ENCODE measurements around the gene OAT.

Gene OAT

GRCh38 chr10:124418726-124419501 lies at the start of gene OAT:
Gene OAT, minus strand, starts transcription at chr10:124418923. Its CDS starts 6,752 bp downstream, at chr10:124412171.
- peak; percentile 93 for DNase-seq (ENCODE audit: low read depth)

- DNase-seq (ENCODE audit: low read depth) = no peak
Observed at GRCh38 chr10:124467165-124467564, 48.4 kb upstream of the OAT start.

DNA sequence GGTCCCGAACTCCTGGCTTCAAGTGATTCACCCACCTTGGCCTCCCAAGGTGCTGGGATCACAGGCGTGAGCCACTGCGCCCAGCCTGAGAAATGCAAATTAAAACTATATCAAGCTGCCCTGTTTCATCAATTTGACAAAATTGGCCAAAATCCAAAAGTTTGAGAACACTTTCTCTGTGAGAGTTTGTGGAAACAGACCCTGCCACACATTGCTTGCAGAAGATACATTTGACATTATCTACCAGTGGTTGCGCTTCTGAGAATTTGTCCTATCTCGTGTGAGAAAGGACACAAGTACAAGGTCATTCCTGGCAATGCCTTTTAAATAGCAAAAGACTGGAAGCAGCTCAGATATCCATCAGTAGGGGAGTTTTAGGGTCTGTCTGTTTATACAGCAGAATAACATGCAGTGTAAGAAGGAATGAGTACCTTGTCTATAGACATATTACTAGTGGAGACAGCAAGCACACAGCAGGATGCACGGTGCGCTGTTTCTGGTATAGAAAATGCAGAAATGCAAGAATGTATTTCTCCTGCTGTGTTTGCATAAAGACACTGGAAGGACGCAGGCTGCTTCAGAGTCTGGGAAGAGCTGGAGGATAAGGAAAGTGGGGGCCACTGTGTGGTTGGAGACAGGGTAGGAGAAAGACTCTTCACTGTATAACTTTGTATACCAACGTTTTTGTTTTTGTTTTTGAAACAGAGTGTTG lies 47.2 kb upstream of the OAT start:
- no peak for DNase-seq (ENCODE audit: low read depth)

DNA sequence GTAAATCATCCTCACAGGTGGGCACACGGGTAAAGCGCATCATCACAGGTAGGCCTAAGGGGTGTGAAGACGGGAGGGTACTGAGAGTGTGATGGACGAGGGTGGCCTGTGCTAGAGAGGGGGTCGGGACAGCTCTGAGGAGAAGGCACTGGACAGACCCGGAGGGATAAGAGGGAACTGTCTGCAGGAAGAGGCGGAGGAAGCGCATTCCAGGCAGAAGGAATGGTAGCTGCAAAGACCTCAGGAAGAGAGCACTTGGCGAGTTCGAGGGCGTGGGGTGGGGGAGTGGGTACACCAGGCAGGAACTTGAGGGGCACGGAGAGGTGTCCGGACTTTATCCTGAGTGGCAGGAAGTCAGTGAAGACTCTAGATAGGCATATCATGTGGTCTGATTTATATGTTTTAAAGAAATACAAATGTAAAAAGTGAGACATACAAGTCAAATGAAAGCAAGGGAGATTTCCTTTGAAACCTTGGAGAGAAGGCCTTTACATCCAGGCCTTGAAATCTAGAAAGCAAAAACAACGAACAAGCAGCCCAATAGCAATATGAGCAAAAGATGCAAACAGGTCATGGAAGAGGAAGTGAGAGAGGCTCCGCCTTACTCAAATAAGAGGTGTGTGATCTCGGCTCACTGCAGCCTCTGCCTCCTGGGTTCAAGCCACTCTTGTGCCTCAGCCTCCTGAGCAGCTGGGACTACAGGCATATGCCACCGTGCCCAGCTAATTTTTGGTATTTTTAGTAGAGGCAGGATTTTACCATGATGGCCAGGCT lies 46.5 kb upstream of the OAT start:
- no peak for DNase-seq (ENCODE audit: low read depth)

- no peak for DNase-seq (ENCODE audit: low read depth)
Observed at GRCh38 chr10:124464028-124464965, 45.6 kb upstream of the OAT start.

DNA sequence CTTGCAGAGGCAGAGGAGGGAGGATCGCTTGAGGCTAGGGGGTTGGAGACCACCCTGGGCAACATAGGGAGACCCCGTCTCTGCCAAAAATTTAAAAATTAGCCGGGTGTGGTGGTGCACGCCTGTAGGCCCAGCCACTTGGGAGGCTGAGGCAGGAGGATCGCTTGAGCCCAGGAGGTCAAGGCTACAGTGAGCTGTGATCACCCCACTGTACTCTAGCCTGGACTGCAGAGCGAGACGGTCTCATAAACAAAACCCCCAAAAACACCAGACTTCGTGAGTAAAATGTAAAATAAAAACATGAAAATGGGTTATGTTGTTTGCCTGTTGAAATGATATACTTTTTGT lies 43.6 kb upstream of the OAT start:
- DNase-seq (ENCODE audit: low read depth) = no peak

DNA sequence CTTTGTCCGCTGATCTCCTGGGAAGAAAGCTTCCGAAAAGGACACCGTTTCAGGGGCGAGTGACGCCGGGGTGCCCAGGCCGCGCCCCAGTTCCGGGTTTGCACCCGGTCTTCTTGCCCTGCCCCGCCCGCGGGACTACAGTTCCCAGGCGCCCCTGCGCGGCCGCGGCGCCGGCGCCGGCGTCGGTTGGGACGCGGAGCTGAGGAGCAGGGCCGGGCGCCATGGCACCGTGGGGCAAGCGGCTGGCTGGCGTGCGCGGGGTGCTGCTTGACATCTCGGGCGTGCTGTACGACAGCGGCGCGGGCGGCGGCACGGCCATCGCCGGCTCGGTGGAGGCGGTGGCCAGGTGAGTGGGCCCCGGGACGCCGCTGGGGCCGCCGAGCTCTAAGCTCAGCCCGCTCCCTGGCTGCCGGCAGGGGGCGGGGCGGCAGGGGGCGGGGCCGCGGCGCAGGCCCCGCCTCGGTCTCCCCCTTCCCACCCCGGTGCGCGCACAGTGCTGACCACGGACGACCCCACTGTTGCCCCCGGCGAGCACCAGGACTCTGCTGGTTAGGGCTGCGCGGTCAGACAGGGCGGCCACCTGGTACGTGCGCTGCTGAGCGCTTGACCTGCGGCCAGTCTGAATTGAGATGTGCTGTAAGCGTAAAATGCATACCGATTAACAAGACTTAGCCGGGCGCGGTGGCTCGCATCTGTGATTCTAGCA lies 43.1 kb upstream of the OAT start, which contains the start of gene LHPP:
LHPP (plus strand) TSS at position 182 of the 706 bp plus-strand sequence; CDS start at position 222, 40 bp downstream.
- peak; percentile 69 for DNase-seq (ENCODE audit: low read depth)

- DNase-seq (ENCODE audit: low read depth) = no peak
Observed at GRCh38 chr10:124460144-124460543, 41.4 kb upstream of the OAT start.

- no peak for DNase-seq (ENCODE audit: low read depth)
Observed at GRCh38 chr10:124459395-124459794, 40.7 kb upstream of the OAT start.

DNA sequence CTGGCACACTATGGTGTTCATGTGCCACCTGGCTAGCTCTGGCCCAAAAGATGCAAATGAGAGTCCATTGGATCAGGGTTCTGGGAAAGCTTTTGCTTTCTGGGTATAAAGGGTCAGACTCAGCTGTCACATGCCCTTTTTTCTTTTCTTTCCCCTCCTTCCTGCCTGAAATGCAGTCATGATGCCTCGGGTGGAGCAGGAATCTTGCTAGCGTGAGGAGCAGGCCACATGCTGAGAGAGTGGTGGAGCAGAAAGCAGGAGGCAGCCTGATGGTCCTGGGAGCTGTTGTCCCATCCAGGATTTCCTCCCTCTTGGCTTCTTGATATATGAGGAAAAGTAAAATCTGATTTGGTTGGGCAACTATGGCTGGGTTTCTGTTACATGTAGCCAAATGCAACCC lies 40.2 kb upstream of the OAT start:
- no peak for DNase-seq (ENCODE audit: low read depth)

DNA sequence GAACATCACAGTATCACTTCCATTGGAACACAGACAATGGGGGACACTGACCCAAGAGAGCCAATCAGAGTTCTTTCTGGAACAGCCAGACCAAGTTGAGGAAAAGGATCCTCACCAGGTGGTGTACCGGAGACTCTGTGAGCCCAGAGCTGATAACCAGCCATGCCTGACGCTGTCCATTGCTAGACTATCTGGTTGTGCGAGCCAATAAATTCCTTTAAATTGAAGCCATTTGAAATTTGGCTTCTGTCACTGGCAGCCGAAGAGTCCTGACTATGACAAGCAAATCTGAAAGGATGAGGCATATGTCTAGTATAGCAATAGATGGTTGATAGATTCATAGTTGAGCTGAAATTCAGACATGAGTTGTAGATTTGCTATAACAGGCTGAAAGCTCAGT lies 39.8 kb upstream of the OAT start:
- DNase-seq (ENCODE audit: low read depth) = no peak

DNA sequence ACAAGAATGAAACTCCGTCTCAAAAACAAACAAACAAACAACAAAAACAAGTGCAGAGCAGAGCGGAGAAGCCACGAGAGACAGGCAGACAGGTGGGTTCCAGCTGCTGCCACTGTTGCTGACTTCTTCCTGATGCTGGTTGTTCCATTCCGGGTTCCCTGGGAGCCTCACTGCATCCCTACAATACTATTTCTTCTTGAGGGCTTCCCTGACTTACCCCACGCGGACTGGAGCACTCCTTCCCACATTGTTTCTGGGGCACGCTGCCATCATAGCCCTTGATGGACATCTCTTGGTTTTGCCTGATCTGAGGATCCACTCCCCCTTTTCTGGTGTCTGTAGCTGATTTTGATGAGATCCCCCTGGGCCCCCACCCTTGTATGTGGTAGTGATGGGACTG lies 36.7 kb upstream of the OAT start:
- no peak for DNase-seq (ENCODE audit: low read depth)

DNA sequence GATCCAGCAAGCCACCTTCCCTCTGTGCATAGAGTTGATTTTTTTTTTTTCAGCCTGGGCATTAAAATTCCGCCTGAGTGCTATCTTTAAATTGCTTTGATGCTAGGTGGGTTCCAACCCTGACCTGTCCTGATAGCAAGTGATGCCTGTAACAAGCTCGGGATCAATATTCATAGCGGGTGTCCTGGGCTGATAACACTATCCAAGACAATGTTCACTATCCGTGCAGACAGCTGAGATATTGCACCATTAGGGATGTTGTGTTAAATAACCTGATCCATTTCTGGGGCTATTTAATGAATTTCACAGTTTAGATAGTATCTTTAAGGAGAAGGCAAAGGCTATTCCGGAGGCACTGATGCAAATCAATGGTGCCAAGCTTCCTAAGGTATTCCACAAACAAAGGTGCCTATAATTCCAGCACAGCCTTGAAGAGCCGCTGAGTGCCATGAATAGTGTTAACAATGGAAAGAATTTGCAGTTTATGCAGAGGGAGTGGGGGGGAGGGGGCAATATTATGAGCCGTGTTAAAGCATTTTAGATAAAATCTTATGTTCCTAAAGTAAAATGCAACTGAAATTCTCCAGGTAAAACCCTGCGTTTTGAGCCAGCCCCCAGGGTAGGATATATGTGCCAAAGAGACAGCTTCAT lies 35.4 kb upstream of the OAT start:
- no peak for DNase-seq (ENCODE audit: low read depth)

DNA sequence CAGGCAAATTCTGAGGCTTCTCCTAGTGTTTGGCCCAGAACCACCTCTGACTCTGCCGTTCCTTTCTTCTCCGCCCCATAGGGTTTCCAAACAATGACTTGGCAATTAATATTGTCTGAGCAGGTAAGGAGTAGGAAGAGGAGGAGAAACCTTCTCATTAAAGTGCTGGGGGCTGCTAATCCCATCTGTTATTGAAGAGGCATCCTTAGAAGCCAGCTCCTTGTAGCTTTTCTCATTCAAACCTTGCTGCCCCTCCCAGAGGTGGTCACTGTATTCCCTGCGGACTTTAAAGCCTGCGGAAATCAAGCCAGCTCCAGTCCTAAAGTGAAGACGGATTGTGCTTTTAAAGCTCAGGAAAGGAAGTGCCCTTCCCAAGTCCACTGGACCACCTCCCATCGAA lies 32.6 kb upstream of the OAT start:
- no peak for DNase-seq (ENCODE audit: low read depth)

- no peak for DNase-seq (ENCODE audit: low read depth)
Observed at GRCh38 chr10:124450783-124451057, 32.0 kb upstream of the OAT start.

- DNase-seq (ENCODE audit: low read depth) = no peak
Observed at GRCh38 chr10:124450012-124450782, 31.5 kb upstream of the OAT start, which contains the start of gene NKX1-2. Gene NKX1-2, minus strand, starts transcription at chr10:124450035. Its CDS starts 92 bp downstream, at chr10:124449943.

DNA sequence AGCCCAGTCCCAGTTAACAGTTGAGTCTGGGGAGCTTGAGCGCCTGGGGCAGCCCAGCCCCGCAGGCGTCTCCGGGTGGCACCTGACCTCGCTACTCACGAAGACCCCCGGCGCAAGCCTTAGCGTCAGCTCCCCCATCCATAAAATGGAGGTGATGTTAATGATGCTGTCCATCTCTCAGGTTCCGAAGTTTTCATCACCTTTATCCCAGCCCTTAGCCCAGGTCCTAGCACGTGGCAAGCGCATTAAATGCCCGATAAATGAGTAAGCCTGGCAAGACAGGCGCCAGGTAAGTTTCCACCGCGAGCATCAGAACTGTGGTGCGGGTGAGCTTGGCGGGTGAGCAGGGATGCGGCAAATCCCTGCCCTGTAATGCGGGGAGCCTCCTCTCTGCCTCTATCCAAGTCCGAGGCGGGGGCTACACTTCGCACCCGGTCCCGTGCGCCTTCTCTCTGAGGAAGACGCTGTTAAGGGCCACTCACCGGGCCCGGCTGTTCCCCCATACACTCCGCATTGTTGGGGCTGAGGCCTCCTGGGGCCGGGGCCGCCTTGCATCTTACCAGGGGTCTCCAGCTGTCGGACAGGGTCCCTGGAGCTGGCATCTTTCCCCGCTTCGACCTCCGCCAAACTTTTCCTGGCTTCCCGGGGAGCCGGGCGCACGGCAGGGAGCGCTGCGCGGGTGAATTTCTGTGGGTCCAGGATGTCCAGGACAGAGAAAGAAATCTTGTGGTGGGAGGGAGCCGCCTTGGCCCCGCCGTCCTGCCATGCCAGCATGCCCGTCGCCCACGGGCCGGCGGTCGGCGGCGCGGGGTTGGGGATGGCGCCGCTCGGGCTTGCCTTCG lies 30.7 kb upstream of the OAT start:
- DNase-seq (ENCODE audit: low read depth) = no peak

GRCh38 chr10:124448696-124449169 lies 30.0 kb upstream of the OAT start:
- DNase-seq (ENCODE audit: low read depth) = no peak

All from stimulated activated CD8-positive, alpha-beta memory T cell treated with anti-CD3 and anti-CD28 coated beads, Interleukin-15, amount 100 ng/mL, for 1 hour (primary cell).